ENCODE results near the gene ALOX12B.

The ALOX12B gene

DNA sequence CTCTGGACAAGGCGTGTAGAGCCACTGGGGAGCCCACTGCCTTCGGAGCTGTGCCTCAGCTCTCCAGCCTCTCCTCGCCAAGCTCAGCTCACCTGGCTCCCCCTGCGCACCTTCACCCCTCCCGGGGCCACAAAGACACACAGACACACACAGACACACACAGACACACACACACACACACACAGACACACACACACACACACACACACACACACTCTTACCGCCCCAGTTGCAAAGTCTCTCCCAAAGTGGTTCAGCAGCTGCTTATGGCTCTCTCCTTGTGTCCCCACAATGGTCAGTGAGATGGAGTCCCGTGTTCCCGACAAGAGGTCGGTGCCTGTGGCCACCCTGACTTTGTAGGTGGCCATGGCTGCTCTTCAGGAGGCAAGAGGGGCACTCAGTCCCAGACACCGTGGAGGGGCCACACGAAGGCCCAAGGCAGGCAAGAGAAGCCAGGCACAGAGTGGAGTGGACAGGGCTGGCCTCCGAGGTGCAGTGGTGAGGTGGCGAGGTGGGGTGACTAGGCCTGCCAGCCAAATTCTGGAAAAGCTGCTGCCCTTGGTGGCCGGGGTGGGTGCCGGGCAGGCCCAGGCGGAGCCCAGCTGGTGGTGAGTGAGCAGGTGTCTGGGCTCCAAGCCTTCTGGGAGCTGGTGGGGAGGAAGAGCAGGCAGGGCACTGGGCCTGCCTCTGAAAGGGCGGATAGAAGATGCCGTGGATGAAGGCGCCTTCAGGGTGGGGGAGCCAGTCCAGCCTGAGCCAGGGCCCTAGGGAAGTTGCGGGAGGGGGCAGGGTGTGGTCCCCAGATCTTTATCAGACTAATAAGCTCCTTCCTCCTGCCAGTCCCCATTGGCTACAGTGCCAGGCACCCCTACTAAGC lies at the start of gene ALOX12B:
TSS of gene ALOX12B (minus strand) at position 642 of the 877 bp plus-strand sequence. CDS start at position 368, 274 bp downstream.
- DNase-seq (ENCODE audit: low read depth in 2 of 2), result no peak

DNA sequence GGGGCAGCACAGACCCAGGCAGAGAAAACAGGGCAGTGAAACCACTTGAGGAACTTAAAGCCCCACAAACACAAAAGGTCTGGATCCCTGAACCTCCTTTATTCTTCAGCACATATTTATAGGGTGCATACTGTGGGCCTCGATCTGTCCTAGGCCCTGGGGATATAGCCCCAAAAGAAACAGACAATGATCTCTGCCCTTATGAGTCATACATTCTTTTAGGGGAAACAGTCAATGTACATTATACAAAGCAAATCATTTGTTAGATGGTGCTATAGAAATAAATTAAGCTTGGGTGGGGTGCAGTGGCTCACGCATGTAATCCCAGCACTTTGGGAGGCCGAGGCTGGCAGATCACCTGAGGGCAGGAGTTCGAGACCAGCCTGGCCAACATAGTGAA lies 46.4 kb upstream of the ALOX12B start:
- no peak for DNase-seq (ENCODE audit: low read depth in 2 of 2)

DNA sequence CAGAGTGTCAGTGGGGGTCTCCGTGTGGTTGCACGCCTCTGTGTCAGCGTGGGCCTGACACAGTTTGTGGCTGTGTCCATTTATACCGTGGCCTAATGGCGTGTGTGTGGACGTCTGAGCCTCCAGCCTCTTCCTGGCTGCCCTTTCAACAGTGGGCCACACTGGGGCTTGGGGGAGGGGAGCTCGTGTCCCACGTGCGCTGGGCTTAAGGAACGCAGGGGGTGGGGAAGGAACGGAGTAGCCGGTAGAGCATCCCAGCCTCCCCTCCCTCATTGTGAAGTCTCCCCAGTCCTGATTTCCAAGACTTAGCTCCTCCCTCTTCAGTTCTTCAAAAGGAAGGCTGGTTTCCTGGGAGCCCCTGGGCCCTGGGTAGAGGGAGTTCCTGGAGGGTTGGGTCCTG lies 45.9 kb upstream of the ALOX12B start:
- DNase-seq (ENCODE audit: low read depth in 2 of 2), result no peak

DNA sequence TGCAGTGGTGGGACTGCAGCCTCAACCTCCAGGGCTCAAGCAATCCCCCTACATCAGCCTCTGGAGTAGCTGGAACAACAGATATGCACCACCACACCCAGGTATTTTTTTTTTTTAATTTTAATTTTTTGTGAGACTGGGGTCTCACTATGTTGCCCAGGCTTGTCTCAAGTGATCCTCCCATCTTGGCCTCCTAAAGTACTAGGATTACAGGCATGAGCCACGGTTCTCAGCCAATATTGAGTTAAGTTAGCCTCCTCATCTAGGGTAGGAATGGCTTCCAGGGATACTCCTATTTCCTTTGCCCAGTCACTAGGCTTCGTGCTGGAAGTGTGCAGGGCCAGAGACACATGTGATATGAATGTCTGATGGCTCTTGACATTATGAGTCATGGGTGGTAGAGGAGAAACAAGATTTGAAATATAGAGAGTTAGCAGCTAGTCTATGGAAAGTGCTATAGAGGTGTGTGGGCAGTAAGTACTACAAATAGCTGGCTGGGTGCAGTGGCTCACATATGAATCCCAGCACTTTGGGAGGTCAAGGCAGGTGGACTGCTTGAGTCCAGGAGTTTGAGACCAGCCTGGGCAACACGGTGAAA lies 44.4 kb upstream of the ALOX12B start:
- DNase-seq (ENCODE audit: low read depth in 2 of 2), result no peak

DNA sequence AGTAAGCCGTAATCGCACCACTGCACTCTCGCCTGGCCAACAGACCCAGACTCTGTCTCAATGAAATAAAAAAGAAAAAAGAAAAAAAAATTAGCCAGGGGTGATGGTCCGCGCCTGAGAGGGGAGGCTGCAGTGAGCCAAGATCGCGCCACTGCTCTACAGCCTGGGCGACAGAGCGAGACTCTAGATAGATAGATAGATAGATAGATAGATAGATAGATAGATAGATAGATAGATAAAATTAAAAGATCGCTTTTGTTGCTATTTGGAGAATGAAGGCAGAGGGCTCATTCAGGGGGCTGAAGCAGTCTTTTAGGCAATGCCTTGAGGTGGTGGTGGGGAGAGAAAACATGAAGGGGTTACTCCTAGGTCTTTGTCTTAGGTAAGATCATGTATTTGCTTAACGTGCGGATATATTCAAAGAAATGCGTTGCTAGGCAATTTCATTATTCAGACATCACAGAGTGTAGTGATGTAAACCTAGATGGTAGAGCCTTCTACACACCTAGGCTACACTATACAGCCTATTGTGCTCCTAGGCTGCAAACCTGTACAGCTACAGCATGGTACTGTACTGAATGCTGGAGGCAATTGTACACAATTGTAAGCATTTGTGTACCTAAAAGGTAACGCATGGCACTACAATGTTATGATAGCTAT lies 40.7 kb upstream of the ALOX12B start:
- DNase-seq (ENCODE audit: low read depth in 2 of 2), result no peak

DNA sequence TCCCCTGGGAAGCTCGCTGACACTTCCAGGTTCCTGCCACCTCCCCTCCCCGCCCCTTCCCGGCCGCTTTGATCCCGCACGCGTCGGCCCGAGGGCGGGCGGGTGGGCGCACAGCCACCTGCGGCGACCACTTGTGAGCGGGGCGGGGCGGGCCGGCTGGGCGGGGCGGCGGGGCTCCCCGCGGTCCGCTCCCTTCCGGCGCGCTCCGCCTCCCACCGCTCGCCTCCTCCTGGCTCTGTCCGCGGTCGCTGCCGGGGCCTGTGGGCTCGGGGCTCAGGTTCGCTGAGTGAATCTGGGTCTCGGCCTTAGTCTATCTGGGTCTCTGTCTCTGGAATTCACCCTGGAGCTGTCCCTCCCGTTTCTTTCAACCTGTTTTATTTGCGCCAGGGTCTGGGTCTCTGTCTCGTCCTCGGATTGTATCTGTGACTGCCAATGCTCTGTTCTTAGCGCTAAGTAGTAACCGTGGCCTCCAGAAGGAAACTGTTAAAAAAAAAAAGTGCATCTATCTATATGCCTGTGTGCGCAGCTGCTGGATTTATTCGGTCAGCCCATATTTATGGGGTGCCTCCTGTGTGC lies 39.1 kb upstream of the ALOX12B start:
- no peak for DNase-seq (ENCODE audit: low read depth in 2 of 2)

DNA sequence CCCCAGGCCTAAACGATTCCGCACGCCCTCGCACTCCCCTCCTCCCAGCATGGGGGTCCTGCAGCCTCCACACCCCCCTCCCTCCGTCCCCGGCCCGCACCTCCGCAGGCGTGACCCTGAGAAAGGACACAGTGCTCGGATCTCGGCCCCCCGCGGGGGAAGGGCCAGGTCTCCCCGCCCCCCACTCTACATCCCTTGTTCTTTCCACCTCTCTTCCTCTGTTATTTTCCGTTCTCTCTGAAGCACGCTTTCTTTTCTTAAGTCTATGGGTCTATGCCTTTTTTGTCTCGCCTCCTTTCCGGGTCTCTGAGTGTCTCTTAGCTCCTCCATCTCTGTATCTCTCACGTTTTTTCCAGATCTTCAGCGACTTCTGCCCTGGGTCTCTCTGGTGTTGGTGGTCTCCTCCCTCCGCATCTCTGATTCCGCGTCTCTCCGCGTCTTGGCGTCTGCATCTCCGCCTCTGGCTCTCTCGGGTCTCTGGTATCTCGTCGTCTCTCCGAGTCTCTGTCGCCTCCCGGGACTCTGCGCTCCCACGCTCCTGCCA lies 38.5 kb upstream of the ALOX12B start:
- DNase-seq (ENCODE audit: low read depth in 2 of 2), result no peak

DNA sequence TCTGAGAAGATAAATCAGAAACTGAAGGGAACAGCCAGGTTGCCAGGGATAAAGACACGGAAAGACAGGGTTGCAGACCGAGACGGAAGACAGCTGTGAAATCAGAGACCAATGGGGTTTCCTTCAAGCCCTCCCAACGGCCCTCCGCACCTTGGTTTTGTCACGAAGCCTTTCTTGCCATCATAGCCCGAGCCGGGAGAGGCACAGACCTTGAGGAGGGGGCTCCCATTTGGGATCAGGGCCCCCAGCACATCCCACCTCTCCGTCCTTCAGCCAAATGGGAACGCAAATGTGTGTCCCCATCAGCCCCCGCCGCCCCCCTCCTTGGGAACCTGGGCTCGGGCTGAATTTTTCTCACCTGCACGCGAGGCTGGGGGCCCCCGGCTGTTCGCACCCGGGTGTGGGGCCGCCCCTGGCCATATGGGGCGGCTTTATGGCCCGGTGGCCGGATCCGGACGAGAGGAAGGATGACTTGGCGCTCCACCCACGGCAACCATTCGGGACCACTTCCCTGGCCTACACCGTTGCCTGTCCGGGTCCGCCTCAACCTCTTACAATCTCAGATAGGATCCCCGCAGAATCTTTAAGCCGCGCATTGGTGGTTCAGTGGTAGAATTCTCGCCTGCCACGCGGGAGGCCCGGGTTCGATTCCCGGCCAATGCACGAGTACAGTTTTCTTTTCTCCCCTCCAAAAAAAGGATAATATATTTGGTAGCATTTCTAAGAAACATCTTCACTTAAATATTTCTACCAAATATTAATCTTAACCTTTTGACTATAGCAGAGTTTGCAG lies 37.8 kb upstream of the ALOX12B start:
- DNase-seq (ENCODE audit: low read depth in 2 of 2), result peak; percentile 46 to 51

DNA sequence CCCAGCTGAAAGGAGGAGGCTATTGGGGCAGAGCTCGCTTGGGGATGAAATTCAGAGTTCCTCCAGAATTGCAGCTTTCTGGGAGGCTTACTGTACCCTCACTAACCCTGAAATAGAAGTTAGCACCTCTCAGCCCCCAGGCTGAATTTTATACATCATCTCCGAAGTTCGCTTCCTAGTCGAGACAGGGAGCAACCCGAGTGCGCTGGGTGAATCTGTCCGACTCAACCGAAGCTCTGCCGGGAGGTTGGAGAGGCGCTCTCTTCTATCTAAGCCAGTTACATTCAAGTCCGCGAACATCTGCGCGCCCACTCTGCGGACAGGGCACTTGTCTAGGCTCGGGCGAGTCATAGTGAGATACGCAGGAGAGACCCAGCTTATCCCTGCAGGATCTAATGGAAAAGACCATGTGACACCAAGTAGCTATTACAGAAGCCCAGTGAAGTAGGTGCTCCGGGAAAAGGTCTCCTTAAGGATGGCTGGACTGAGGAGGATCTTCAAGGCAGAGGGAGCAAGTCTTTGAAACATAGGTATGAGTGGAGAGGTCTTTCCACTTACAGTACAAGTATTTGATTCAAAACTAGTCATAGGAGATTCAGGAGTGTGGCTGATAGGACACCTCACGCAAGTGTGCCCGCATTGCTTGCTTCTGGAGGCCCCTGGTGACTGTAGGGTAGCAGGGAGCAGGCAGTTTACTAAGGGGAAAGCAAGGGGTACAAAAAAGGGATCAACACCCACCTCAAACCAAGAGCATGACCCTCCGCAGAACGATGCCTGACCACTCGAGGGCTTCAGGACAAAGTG lies 37.0 kb upstream of the ALOX12B start:
- DNase-seq (ENCODE audit: low read depth in 2 of 2), result no peak

DNA sequence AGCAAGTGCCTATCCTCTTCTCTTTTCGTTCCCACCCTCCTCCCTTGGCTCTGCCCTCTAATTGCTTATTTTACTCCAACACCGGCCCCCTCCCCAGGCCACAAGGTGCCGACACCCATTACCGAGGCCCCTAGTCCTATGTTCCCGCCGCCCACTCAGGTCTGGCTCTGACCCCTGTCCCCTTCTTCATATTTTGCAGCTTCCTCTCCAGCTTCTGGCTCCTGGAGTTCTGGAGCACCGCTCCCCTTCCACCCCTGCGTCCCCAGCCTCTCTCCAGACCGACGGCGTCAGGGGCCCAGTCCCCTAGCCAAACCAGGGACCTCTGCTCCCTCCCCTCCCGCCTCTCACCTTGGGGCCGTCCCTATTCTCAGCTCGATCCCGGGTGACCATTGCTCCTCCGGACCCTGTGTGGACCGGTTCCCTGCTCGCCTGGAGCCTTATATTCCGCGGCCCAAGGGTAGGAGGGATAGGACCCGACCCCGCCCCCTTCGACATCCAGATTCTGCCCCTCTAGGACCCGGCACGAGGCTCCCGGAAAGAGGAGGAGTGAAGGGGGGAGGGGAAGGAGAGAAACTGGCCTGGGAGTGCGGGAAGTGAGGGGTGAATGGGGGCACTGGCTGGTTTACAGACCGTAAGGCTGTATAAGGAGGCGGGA lies 36.3 kb upstream of the ALOX12B start, which contains the start of gene HES7:
TSS of gene HES7 (minus strand) at position 412 of the 655 bp plus-strand sequence. CDS start at position 390, 22 bp downstream.
- no peak for DNase-seq (ENCODE audit: low read depth in 2 of 2)

DNA sequence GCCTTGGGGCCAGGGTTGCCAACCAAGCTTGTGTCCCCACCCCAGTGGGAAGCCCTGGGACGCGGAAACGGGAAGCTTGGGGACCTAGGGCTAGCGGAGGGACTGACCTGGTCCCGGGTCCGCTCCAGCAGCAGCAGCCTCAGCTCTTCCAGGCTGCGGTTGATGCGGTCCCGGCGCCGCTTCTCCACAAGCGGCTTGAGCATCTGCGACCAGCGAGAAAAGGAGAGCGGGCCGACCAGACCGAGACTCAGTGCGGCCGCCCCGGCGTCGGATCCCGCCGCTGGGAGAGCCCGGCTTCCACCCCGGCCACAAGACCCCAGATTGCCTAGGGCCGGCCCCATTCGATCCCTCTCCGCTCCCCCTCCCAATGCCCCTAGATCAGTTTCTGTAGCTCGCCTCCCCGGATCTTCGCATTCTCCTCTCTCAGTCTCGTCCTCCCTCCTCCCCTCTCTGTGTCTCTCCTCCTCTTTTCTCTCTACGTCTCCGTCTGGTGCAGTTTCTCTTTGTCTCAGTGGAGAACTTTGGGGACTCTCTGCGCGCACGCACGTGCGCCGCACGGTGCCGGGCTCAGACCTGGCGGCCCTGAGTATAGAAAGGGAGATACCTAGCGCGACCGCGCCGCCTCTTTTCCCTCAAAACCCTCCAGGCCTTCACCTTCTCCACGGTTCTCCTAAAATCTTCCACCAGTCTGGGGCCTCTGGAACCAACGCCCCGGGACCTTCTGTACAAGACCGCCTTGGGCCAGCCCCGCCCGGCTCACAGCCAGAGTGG lies 35.6 kb upstream of the ALOX12B start:
- DNase-seq (ENCODE audit: low read depth in 2 of 2), result no peak

DNA sequence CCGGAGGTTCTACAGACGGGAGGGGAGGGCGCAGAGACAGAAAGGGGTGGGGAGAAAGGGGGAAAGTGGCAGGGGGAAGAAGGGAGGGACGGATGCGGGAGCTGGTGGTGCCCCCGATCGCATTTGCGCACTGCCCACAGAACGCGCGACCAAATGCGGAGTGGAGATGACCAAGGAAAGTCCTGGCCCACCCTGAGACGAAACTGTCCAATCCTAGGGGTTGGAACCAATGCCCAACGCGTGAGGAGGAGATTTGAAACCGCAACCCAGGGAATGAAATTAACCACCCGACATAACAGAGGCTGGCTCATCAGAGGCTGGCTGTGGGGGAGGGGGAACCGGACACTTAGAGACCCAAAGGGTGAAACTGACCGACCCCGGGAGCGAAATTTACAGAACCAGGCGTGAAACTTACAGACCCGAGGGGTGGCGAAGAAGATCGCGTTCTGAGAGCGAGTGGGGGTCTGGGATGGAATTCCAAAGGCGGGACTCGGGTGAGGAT lies 35.0 kb upstream of the ALOX12B start:
- DNase-seq (ENCODE audit: low read depth in 2 of 2), result no peak

DNA sequence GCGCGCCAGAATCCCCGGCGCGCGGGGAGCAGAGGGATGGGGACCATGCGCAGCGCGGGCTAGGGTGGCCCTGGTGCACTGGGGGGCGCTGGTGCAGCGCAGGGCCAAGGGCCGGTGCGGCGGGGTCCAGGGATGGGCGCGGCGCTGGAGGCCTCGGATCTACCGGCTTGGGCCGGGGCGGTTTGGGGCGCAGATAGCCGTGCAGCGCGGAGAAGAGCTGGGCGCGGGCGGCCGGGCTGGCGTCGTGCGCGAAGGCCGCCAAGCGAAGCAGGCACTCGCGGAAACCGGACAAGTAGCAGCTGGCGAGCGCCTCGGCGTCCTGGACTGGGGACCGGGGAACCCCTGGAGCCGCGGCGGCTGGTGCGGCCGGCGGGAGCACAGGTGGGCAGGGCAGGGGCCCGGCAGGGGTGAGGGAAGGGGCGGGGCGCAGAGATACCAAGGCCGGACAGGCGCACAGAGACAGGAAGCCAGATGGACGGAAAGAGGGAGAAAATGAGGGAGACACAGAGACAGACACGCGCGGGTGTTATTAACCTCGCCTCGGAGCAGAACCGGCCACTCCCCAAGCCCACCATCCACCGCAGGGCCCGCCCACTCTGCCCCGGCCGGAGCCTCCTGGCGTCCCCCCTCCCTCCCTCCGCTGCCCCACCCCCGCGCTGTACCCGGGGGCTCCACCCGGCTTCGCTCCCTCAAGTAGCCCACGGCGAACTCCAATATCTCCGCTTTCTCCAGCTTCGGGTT lies 34.3 kb upstream of the ALOX12B start:
- no peak for DNase-seq (ENCODE audit: low read depth in 2 of 2)

DNA sequence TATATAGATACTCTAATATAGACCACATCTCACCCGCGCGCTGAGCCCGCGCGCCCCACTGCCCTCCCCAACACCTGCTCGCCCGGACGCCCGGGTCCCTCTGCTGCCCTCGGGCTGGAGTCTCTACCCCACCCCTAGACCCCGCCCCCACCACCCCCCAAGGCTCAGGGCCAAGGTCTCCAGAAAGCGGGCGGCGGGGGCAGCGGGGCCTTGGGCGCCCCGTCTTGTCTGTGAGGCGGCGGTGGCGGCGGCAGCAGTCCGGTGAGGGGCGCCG lies 33.8 kb upstream of the ALOX12B start:
- DNase-seq (ENCODE audit: low read depth in 2 of 2), result no peak

DNA sequence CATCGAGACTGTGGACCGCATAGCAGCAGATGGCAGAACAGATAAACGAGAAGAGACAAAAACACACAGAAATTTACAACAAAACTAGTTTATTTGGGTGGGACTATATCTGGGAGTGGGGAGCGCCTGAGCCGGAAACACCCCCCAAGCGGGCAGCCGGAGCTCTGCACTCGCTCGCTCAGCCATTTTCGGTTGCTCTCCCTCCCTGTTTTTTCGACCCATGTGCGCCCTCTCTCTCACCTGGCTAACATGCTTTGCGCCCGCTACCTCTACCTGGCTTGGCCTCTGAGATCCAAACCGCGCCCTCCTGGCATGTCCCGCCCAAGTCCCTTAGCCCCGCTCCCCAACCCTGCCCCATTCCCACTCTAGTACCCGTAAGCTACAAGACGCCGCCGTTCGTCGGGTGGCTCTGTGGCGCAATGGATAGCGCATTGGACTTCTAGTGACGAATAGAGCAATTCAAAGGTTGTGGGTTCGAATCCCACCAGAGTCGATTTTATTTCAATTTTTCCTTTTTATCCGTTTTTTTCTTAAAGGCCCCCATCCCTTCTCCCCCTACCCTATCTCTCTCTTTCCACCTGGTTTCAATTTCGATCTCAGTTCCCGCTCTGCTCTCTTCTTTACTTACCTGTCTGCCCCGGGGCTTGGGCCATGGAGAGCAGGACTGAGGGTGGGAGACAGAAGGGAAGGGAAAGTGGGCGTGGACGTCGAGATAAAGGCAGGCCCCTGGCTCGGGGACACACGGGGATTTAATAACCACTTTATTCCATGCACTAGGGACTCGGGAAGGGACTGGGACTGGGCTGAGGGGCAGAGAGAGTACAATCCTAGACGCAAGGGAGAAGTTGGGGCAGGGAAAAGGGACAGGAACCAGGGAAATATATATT lies 33.2 kb upstream of the ALOX12B start:
- peak; percentile 42 to 50 for DNase-seq (ENCODE audit: low read depth in 2 of 2)

DNA sequence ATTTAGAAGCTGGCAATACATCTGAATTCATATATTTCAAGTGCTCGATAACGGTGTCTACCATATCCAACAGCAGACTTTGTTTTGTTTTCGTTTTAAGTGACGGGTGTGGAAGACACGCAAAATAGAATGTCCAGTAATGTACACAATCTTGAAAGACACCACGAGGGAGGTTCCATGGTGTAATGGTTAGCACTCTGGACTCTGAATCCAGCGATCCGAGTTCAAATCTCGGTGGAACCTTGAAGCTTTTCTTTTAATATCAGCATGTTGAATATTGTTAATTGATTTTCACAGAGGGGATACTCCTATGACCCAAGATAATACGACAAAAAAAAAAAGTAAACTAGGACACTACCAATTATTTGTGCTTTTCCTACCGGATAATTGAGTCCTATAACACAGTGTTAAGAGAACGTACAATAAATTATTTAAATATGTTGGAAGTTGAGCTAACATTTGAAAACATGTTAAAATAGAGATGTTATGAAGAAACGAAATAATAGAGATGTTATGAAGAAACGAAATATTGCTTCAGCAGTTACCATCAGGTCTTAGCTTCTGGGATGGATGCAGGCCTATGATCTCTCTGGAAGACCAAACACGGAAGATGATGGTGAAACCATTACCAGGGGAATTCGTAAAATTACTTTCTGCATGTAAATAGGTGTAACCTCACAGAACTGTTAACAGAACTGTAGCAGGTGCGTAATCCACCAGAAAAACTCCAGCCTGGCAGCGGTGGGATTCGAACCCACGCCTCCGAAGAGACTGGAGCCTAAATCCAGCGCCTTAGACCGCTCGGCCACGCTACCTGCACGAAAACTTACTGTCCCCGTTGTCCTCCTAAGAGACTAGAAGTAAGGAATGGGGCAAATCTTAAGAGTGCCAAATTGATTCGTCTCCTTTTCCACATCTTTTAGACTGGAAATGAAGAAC lies 32.3 kb upstream of the ALOX12B start:
- DNase-seq (ENCODE audit: low read depth in 2 of 2), result peak; percentile 84 to 85
